GM23248 (cell line): ENCODE measurements around the gene SLC2A6.

Source experiments
- EZH2 ChIP-seq: fragments of 200-600 bp; sonication (generic); IDR thresholded peaks from 2 replicates; pipeline ENCODE4 v1.6.1; 2018; ENCODE audit warnings: antibody characterized with exemption, mild to moderate bottlenecking; ENCODE audit not compliant: insufficient read depth, poor library complexity, severe bottlenecking
- EZH2phosphoT487 ChIP-seq: fragments of 200-600 bp; sonication (generic); IDR thresholded peaks from 2 replicates; pipeline ENCODE4 v1.6.1; 2018; ENCODE audit warnings: antibody characterized with exemption, moderate library complexity, mild to moderate bottlenecking, low read depth; ENCODE audit not compliant: insufficient read depth

- no peak for TF ChIP-seq EZH2
- no peak for TF ChIP-seq EZH2phosphoT487
These were observed 14.3 kb downstream of the SLC2A6 start for GRCh38 chr9:133464638-133465037.
